Brain pericyte (primary cell): ENCODE measurements around the gene LRRC3.

Experiments used
- DNase-seq: peaks from one replicate; pipeline ENCODE4 v3.0.0-alpha.2; 2012; ENCODE audit warnings: low read depth, low spot score

The LRRC3 gene

GRCh38 chr21:44456915-44457736, 1.8 kb downstream of the LRRC3 start:
- no peak for DNase-seq

DNA sequence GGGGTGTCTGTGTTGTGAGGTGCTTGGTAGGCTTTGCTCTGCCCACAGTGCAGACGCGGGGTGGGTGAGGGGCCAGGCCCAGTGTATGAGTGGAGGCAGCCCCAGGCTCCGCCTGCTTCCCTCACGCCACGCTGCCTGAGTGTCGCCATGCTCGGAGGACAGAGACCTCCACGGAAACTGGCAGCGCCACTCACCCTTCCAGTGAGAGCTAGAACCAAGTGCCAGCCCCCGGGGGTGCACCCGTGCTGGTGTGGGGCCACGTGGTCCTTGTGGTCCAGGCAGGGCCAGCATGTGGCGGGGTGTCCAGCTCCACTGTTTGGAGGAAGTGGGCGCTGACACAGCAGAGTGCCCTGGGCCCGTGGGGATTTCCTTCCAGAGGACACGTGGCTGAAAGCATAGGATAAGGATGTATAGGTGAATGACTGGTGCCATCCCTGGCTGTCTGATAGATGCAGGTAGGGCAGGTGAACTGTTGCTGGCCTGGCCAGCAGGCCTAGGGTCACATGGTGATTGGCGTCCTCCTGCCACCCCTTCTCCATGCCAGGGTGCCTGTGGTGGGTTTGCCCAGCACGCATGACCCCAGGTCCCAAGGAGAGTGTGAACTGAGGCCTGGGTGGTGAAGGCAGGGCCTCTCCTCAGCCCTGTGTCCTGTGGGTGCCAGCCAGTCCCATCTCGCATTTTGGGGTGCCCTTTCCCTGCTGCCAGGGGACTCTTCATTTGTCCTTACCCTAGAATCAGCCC, 3.8 kb downstream of the LRRC3 start:
- no peak for DNase-seq

DNA sequence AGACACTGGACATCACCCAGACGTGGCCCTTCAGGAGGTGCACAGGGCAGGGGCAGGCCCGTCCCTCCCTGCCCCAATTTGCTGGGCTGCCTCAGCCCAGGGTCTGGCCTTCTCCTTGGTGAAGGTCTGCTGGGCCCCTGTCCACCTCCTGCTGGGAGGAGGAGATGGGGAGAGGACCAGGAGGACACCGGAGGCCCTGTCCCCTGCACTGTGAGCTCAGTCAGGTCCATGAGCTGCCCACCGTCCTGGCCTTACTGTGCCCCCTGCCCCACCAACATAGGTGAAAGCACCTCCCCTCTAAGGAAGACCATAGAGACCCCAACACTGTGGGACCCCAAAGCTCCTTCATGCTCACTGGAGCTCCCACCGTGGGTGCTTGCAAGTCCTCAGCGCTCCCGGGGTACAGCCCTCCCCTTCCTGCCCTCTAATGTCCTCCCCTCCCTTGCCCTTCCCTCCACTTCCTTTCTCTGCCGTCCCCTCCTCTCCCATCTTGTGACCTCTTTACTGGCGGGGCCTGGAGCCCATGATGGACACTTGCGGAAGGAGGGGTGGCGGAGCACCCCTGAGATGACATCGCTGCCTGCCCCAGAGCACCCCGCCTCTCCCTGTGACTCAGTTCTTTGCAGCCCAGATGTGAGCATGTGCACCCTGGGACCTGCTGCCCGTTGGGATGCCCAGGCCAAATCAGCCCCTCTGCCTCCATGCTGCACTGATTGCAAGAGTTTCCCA, 4.6 kb downstream of the LRRC3 start:
- no peak for DNase-seq

DNA sequence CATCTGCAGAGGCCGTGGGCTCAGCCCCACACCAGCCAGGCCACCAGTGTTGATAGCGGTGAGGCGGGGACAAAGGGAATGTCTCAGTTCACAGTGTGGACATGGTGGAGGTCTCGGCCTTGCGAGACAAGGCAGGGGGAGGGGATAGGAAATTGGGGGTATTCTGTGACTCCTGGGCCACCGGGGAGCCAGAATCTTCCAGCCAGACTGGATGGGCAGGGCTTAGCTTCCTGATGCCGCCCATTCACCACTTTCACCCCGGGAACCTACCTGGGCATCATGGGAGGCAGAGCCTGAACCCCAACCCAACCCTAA, 5.1 kb downstream of the LRRC3 start:
- DNase-seq = no peak

DNA sequence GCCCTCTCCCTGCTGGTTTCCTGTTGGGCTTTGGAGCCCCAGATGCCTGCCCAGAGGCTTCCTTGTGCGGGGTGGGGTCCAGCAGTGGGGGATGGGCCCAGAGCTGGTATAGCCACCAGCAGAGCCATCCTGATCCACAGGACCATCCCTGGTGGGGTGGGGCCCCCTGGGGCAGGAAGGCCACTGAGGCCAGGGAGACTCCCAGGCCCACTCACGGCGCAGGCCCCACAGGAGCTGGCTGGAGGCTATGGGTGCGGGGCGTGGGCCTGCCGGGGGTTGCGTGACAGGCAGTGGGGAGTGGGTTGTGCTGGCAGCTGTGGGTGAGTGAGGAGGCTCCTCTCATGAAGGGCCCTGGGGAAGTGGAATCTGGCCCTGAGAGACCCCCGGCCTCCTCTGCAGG, 5.7 kb downstream of the LRRC3 start:
- DNase-seq = no peak

GRCh38 chr21:44461464-44462001, 6.2 kb downstream of the LRRC3 start:
- no peak for DNase-seq

GRCh38 chr21:44462086-44462833, 7.0 kb downstream of the LRRC3 start:
- no peak for DNase-seq

DNA sequence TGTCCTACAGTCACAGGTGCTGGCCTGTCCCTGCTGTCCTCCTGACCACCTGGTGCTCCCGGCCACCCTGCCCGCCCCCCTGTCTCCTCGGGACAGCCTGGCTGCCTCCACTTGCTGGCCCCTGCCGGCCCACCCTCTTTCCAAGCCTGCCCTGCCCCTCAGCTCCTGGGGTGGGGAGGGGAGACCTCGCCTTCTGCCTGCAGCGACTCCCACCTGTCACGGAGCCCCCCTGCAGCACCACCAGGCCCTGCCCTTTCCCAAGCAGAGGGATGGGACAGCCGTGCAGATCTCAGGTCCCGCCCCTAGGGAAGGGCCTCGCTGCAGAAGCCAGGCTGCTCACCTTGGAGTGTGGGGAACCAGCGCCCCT, 7.5 kb downstream of the LRRC3 start:
- DNase-seq = no peak

GRCh38 chr21:44463724-44464123, 8.4 kb downstream of the LRRC3 start:
- no peak for DNase-seq

GRCh38 chr21:44464351-44464750, 9.0 kb downstream of the LRRC3 start:
- DNase-seq = no peak

GRCh38 chr21:44466351-44466954, 11.1 kb downstream of the LRRC3 start:
- no peak for DNase-seq

DNA sequence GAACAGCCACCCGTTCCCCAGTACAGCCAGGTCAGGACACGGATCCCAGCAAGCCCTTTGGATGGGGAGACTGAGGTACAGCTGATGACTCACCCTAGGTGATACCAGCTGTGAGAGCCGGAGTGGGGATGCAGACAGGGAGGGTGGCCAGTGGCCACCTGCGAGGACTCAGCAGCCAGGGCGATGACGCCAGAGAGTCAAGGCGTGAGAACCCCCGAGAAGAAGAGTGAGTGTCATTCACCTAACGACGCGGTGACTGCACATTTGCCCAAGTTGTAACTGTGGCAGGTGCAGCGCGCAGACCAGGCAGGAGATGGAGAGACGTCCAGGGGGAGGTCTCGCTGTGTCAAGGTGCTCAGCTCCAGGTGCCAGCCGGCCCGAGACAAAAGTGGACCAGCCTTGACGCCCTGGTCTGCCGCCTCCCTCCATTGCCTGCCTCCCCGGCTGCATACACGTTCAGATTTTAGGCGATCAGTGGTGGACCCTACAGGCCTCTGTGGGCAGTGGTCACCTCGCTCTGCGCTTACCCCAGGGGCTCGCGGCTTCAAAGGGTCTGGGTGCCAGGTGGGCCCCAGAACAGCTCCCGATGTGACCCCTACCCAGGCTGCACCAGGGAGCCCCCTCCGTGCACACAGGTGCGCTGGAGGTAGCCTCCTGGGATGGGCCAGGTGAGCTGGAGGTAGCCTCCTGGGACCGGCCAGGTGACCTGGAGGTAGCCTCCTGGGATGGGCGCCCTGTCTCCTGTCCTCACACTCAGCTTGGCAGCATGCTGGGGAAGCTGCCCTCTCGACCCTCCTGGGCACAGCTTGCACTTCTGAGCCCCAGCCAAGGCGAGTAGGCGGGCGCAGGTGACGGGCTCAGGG, 11.9 kb downstream of the LRRC3 start:
- no peak for DNase-seq

- no peak for DNase-seq
These were observed 12.5 kb downstream of the LRRC3 start for GRCh38 chr21:44467859-44468195.

DNA sequence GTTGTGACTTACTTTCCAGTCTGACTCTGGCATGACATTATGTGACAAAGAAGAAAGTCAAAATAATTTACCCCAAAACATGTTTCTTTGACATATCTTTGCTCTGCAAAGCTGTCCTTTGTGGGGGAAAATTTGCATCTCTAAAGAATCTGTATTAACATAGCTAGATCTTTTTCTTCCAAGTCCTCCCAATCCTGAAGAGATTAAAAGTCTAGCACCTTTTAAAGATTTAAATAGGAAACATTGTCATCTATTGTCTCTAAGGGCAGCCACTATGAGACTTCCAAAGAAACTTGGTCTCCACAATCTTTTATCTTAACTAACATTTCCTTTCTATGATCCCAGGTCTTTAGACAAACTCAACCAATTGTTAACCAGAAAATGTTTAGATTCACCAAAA, 16.0 kb downstream of the LRRC3 start:
- DNase-seq = no peak

DNA sequence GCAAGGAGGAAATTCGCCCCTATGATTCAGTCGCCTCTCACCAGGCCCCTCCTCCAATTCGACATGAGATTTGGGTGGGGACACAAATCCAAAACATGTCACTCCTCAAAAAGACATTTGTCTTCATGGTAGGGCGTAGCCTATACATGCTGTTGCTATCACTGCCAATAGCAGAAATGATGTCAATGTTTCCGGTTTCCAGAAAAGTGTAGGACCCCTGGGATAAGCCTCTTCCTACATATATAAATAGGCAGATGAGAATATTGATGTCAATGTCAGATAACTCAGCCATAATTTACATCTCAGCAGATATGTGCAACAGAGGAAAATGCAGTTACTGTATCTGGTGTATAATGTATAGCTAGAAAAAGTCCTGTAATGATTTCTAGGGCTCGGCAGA, 16.7 kb downstream of the LRRC3 start:
- DNase-seq = no peak

DNA sequence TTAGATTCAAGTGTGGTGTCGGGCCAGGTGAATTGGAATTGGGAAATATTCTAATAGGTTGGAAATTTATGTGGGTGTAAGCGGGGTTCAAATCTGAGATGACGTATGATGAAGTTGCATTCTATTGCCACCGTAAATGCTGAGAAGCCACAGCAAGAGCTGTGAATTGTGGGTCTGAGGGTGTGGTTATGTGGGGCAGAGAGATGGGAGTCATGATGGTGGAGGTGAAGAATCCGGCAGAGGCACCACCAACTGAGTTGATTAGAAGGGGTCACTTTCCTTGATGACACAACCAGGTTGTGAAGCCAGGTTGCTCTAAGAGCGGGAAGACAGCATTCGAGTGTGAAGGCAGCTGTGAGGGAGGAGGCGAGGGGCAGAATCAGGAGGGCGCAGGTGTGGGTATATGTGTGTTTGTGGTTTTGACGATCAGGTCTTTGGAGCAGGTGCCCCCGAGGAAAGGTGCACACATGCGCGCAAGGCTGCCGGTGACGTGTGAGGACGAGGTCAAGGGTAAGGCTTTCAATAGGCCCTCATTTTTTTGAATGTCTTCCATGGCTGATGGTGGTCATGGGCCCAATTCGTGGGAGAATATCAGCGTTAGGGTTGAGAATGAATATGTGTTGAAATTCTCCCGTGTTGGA, 18.7 kb downstream of the LRRC3 start:
- DNase-seq = no peak

DNA sequence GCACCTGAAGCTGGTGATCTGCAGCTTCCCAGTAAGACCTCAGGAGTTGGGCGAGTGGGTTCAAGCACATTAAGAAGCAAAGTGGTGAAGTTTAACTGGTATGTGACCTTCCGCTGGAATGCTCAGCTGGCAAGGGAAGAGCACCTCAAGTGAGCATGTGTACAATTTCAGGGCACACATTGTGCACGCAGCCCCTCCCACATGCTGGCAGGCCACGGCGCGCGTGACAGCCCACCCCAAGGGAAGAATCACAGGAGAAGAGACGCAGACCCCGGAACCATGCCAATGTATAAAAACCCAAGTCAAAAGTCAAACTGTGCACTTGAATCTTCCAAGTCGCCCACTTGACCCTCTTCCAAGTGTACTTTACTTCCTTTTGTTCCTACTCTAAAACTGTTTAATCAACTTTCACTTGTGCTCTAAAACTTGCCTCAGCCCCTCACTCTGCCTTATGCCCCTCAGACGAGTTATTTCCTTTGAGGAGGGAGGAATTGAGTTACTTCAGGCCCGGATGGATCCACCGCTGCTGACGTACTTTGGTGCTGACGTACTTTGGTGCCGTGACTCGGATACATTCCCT, 20.0 kb downstream of the LRRC3 start:
- no peak for DNase-seq

GRCh38 chr21:44477131-44477530, 21.8 kb downstream of the LRRC3 start:
- no peak for DNase-seq

DNA sequence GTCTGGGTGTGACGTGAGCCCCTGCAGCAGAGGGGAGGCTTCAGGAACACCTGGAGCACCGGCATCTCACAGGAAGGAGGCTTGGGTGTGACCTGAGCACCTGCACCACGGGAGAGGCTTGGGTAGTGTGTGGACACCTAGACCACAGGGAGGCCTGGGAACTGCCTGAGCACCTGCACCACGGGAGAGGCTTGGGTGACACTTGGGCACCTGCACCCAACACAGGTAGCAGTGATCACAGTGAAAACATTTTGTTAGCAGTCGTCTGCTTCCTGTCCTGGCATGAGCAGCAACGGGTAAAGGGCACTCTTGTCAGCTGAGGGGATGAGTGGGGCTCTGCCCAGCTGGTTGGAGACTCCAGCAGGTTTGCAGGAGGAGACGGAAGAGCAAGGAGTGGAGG, 22.4 kb downstream of the LRRC3 start:
- DNase-seq = no peak
